K562 (cell line): ENCODE measurements around the gene EIF1B. TPM values are rescaled to one million over a fixed set of nuclear protein-coding genes. Genes with fewer than 3 reads are reported as not detected.

Experiments used
- ATF1 ChIP-seq, 2 experiments: fragments of 450-650 bp in 1 of 2; IDR thresholded peaks; 2 replicates each; pipeline ENCODE4 v1.6.1; 2016; ENCODE audit warnings: missing compliant biosample characterization in 1 of 2, missing genetic modification characterization in 1 of 2
- CREM ChIP-seq: IDR thresholded peaks from 2 replicates; pipeline ENCODE4 v1.6.1; 2014; ENCODE audit warnings: antibody characterized with exemption, low read depth
- EGR1 ChIP-seq: fragments of 450-650 bp; conservative IDR thresholded peaks from 2 replicates; pipeline ENCODE4 v1.6.1; 2017; ENCODE audit warnings: mild to moderate bottlenecking
- ESRRA ChIP-seq: fragments of 450-650 bp; IDR thresholded peaks from 2 replicates; pipeline ENCODE4 v1.6.1; 2014; ENCODE audit warnings: low read depth, mild to moderate bottlenecking, moderate library complexity, borderline replicate concordance
- FOXJ3 ChIP-seq: sonication (generic); formaldehyde crosslinking; IDR thresholded peaks from 2 replicates; pipeline ENCODE4 v1.4.0; 2020; ENCODE audit warnings: mild to moderate bottlenecking, missing genetic modification reagents
- FOXK1 ChIP-seq: sonication (generic); formaldehyde crosslinking; IDR thresholded peaks from 2 replicates; pipeline ENCODE4 v1.8.0; 2022; ENCODE audit warnings: missing genetic modification reagents, mild to moderate bottlenecking, borderline replicate concordance
- HEY1 ChIP-seq: fragments of 250-450 bp; sonication (Bioruptor Pico); IDR thresholded peaks from 2 replicates; pipeline ENCODE4 v1.5.0; 2020; ENCODE audit warnings: mild to moderate bottlenecking, moderate library complexity, borderline replicate concordance
- NR4A1 ChIP-seq, 2 experiments: fragments of 250-450 bp in 1 of 2; fragments of 450-650 bp in 1 of 2; sonication (Bioruptor Pico) in 1 of 2; IDR thresholded peaks; 2 replicates each; pipeline versions ENCODE4 v1.4.0 to v1.6.1; 2016 to 2020; ENCODE audit warnings: mild to moderate bottlenecking in 2 of 2, missing compliant biosample characterization in 1 of 2, missing genetic modification characterization in 1 of 2, moderate library complexity in 1 of 2
- PHF21A ChIP-seq: fragments of 450-650 bp; IDR thresholded peaks from 2 replicates; pipeline ENCODE4 v1.6.1; 2017; ENCODE audit warnings: low read depth, borderline replicate concordance
- SLC30A9 ChIP-seq: fragments of 250-450 bp; sonication (Bioruptor Pico); IDR thresholded peaks from 2 replicates; pipeline ENCODE4 v1.8.0; 2022; ENCODE audit warnings: mild to moderate bottlenecking, moderate library complexity
- SMAD1 ChIP-seq: fragments of 150-350 bp; IDR thresholded peaks from 2 replicates; pipeline ENCODE4 v1.6.1; 2014; ENCODE audit warnings: low read length, low read depth; ENCODE audit not compliant: partially characterized antibody
- USF1 ChIP-seq: sonication (generic); formaldehyde crosslinking; IDR thresholded peaks from 2 replicates; pipeline ENCODE4 v1.9.0; 2022; ENCODE audit warnings: mild to moderate bottlenecking, missing genetic modification reagents
- ZBTB40 ChIP-seq, 2 experiments: fragments of 450-650 bp in 1 of 2; sonication (generic) in 1 of 2; formaldehyde crosslinking in 1 of 2; IDR thresholded peaks; 2 replicates each; pipeline versions ENCODE4 v1.7.1 to v1.9.0; 2016 to 2022; ENCODE audit warnings: inconsistent platforms in 1 of 2, mild to moderate bottlenecking in 1 of 2, missing genetic modification reagents in 1 of 2
- ZBTB43 ChIP-seq: sonication (generic); formaldehyde crosslinking; IDR thresholded peaks from 2 replicates; pipeline ENCODE4 v1.8.0; 2023; ENCODE audit warnings: mild to moderate bottlenecking, missing genetic modification reagents
- ZNF12 ChIP-seq: sonication (generic); formaldehyde crosslinking; IDR thresholded peaks from 2 replicates; pipeline ENCODE4 v1.4.0; 2020; ENCODE audit warnings: mild to moderate bottlenecking, missing genetic modification reagents
- ZNF165 ChIP-seq: fragments of 250-450 bp; sonication (Bioruptor Pico); IDR thresholded peaks from 2 replicates; pipeline ENCODE4 v1.4.0; 2020; ENCODE audit warnings: borderline replicate concordance
- polyA plus RNA-seq, 8 experiments: library from polyadenylated mRNA; depleted of rRNA in 4 of 8; stranded (reverse) in 5 of 8; unstranded in 3 of 8; fragments of >200 nt; fragmentation: Nextera tagmentation in 2 of 8; fragmentation: Illumina TruSeq in 1 of 8; extraction: Ambion mirVana in 2 of 8; extraction: Trizol in 1 of 8; gene quantifications; 2 replicates each; pipeline versions ENCODE4 v1.2.1 to v1.2.3, GENCODE V29; 2011 to 2014; ENCODE audit warnings: inconsistent platforms in 1 of 8, missing spikeins in 1 of 8
- total RNA-seq, 7 experiments: library from RNA; depleted of rRNA in 6 of 7; stranded (reverse); fragments of >200 nt in 6 of 7; fragmentation: Illumina TruSeq in 2 of 7; extraction: Trizol in 2 of 7; gene quantifications; 2 replicates each; pipeline versions ENCODE4 v1.2.1 to v1.2.3, GENCODE V29; 2011 to 2021; ENCODE audit warnings: low replicate concordance in 1 of 7

EIF1B gene
- total and polyA plus RNA-seq, 9 of the 15 experiments (the other 6 are each of a cell fraction or from before 2014, with no cell fraction given) = 18.1 to 184 (median 78.9) TPM

- TF ChIP-seq SMAD1 (no peak), FOXK1 (CRISPR knock-in tag) (no peak), ESRRA (no peak), ZBTB40 (IDR thresholded peaks at IDR 0.05) (no peak), ZBTB40 (CRISPR knock-in tag; IDR thresholded peaks at IDR 0.05) (no peak), SLC30A9 (CRISPR knock-in tag) (no peak), PHF21A (no peak), USF1 (CRISPR knock-in tag) (peak; percentile 50; the same call in 1 of the 2 replicates), ZBTB43 (CRISPR knock-in tag) (no peak), FOXJ3 (CRISPR knock-in tag) (no peak), HEY1 (CRISPR knock-in tag) (no peak; the same call in 1 of the 2 replicates), CREM (0 out of 2 replicates have a peak, but pooled peaks have one; percentile 15), ATF1 (CRISPR knock-in tag; IDR thresholded peaks at IDR 0.05) (no peak), ATF1 (tag; IDR thresholded peaks at IDR 0.05) (no peak), ZNF165 (no peak), ZNF12 (CRISPR knock-in tag) (no peak), NR4A1 (CRISPR knock-in tag; IDR thresholded peaks at IDR 0.05) (no peak), NR4A1 (tag; IDR thresholded peaks at IDR 0.05) (peak; percentile 59; the same call in 1 of the 2 replicates), EGR1 (no peak)
These were observed 27.1 kb downstream of the EIF1B start (continued) for GRCh38 chr3:40336511-40337135.
